Stimulated activated naive B cell treated with anti-CD40 and anti-IgM and Interleukin-4, amounts not matched to agents 10 μg/mL and 1 μg/mL and 100 μg/mL, for 72 hours (primary cell): ENCODE data around the gene STAT3.
A peak's percentile ranks its signal among the peaks of the same experiment; 100 is the strongest.

Experiments used
- ATAC-seq, 2 donors: fragments of 150-1000 bp; cut with Tn5 transposase; replicated peaks; 2 replicates each; pipeline ENCODE4 v1.10.0; 2021; ENCODE audit warnings: moderate library complexity in 1 of 2
- DNase-seq: peaks from one replicate; pipeline ENCODE4 v3.0.0; 2021
- H3K27ac Mint-ChIP-seq: one replicate; pipeline ENCODE4 v1.8.0; 2022; ENCODE audit warnings: mild to moderate bottlenecking, mixed read lengths
- H3K27me3 Mint-ChIP-seq, 2 donors: one replicate each; pipeline ENCODE4 v1.8.0; 2022; ENCODE audit warnings: mixed read lengths in 2 of 2
- H3K36me3 Mint-ChIP-seq, 2 donors: one replicate each; pipeline ENCODE4 v1.8.0; 2022; ENCODE audit warnings: mixed read lengths in 2 of 2, mild to moderate bottlenecking in 1 of 2
- H3K4me1 Mint-ChIP-seq, 2 donors: one replicate each; pipeline ENCODE4 v1.8.0; 2022; ENCODE audit warnings: mixed read lengths in 2 of 2, mild to moderate bottlenecking in 1 of 2
- H3K4me3 Mint-ChIP-seq, 2 donors: one replicate each; pipeline ENCODE4 v1.8.0; 2022; ENCODE audit warnings: mild to moderate bottlenecking in 2 of 2, mixed read lengths in 2 of 2, moderate library complexity in 1 of 2
- H3K9me3 Mint-ChIP-seq, 2 donors: one replicate each; pipeline ENCODE4 v1.8.0; 2022; ENCODE audit warnings: mixed read lengths in 2 of 2, mild to moderate bottlenecking in 1 of 2

STAT3 gene

DNA sequence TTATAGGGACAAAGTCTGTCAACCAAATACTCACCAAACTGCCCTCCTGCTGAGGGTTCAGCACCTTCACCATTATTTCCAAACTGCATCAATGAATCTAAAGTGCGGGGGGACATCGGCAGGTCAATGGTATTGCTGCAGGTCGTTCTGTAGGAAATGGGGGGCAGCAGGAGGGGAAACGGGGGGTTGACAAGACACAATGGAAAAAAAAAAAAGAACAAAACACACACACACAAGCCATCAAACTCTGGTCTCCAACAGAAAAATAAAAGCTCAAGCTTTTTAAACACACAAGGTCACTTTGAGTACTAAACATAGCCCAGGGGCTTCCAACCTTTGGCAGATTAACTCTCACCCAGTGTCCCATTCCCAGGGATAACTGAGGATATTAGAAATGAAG is 71.5 kb downstream of the STAT3 start:
- Mint-ChIP-seq H3K27me3 (no peaks in the 10 kb centered on the region), H3K36me3 (peaks cover 38 to 61% of the 10 kb centered on the region in 2 donors), H3K27ac (peak overlapping the region; percentile 47), H3K9me3 (no peaks in the 10 kb centered on the region), H3K4me3 (no peak overlapping the region), H3K4me1 (peaks cover 44 to 63% of the 10 kb centered on the region in 2 donors)
- ATAC-seq (no peak), DNase-seq (no peak)

DNA sequence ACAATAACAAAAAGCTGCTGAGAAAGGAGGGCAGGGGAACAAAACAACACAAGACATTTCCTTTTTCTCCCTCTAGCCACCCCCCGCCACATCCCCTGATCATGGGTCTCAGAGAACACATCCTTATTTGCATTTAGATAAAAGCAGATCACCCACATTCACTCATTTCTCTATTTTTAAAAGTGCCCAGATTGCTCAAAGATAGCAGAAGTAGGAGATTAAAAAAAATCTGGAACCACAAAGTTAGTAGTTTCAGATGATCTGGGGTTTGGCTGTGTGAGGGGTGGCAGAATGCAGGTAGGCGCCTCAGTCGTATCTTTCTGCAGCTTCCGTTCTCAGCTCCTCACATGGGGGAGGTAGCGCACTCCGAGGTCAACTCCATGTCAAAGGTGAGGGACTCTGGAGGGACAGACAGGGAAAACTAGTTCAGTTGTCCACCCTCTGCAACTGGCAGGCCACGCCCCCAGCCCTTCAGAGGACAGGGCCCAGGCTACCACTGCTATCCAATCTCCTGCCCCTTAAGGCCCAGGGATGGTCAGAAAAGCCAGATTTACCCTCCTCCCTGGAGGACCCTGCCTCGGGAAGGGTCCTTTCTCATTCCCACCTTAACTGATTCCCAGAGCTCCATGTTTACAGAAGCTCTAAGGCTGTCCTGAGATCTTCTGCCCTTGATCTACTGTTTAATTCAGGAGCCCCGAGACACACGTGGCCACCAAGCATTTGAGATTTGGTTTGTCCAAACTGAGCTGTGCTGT is 72.7 kb downstream of the STAT3 start:
- Mint-ChIP-seq H3K4me3 (peak overlapping the region; percentile 20 to 56), H3K9me3 (no peaks in the 10 kb centered on the region), H3K27me3 (no peaks in the 10 kb centered on the region), H3K36me3 (peaks cover 43 to 64% of the 10 kb centered on the region in 2 donors), H3K27ac (peak overlapping the region; percentile 74), H3K4me1 (peaks cover 48 to 66% of the 10 kb centered on the region in 2 donors)
- no peak for DNase-seq
- ATAC-seq, result peak; percentile 46 to 59

DNA sequence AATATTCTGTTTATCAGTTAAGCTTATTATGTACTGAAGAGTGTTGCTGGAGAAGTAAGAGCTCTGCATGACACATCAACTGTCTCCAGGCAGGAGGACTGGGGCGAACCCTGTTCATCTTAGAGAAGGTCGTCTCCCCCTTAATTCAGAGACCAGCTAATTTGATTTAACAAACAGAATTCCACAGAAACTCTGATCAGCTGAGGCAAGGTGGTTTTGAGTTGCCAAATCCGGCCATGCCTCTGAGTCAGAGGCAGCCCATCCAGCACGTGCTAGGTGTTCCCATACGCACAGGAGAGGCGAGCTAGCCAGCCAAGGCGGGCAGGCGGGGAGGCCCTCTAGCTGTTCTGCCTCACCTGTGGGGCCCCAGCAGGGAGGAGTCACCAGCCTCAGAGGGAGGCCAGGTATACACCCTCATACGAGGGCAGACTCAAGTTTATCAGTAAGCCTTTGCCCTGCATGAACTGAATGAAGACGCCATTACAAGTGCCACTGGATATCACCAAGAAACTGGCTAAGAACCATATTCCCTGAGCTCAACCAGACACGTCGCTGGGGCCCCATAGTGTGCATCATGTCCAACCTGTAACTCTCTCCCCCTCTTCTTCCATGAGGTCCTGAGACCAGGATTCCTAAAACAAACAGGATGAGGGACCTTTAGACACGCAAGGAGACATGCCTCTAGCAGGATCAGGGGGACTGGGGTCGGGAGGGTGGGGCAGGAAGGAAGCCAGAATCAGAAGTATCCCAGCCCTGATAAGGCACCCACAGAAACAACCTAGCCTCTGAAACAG is 74.3 kb downstream of the STAT3 start:
- Mint-ChIP-seq H3K4me1 (peaks cover 53 to 70% of the 10 kb centered on the region in 2 donors), H3K36me3 (peaks cover 45 to 66% of the 10 kb centered on the region in 2 donors)
- no peak for ATAC-seq

DNA sequence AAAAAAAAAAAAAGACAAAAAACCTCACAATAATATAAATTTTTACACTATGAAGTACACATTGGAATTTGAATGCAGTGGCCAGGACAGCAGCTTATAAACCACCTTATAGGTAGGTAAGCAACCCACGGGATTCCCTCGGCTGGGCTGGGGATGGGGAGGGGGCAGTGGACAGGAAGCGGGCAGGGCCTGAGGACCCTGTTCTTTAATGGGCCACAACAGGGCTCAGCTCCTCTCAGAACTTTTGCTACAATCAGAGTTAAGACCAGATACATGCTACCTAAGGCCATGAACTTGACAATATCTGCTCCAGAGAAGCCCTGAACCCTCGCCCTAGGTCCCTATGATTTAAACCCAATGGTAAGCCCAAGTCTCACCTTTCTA is 74.9 kb downstream of the STAT3 start:
- DNase-seq (no peak), ATAC-seq (no peak)
- H3K27me3 Mint-ChIP-seq, result no peaks in the 10 kb centered on the region
- no peak overlapping the region for H3K4me3 Mint-ChIP-seq
- H3K4me1 Mint-ChIP-seq, result peaks cover 56 to 75% of the 10 kb centered on the region in 2 donors
- H3K27ac Mint-ChIP-seq, result peak overlapping the region; percentile 88
- H3K36me3 Mint-ChIP-seq, result peaks cover 44 to 67% of the 10 kb centered on the region in 2 donors
- no peaks in the 10 kb centered on the region for H3K9me3 Mint-ChIP-seq

More for the DNA sequence above, 74.3 kb downstream of the STAT3 start:
- no peaks in the 10 kb centered on the region for H3K9me3 Mint-ChIP-seq
- H3K4me3 Mint-ChIP-seq, result no peak overlapping the region
- DNase-seq, result no peak
- no peaks in the 10 kb centered on the region for H3K27me3 Mint-ChIP-seq
- H3K27ac Mint-ChIP-seq, result peak overlapping the region; percentile 88

DNA sequence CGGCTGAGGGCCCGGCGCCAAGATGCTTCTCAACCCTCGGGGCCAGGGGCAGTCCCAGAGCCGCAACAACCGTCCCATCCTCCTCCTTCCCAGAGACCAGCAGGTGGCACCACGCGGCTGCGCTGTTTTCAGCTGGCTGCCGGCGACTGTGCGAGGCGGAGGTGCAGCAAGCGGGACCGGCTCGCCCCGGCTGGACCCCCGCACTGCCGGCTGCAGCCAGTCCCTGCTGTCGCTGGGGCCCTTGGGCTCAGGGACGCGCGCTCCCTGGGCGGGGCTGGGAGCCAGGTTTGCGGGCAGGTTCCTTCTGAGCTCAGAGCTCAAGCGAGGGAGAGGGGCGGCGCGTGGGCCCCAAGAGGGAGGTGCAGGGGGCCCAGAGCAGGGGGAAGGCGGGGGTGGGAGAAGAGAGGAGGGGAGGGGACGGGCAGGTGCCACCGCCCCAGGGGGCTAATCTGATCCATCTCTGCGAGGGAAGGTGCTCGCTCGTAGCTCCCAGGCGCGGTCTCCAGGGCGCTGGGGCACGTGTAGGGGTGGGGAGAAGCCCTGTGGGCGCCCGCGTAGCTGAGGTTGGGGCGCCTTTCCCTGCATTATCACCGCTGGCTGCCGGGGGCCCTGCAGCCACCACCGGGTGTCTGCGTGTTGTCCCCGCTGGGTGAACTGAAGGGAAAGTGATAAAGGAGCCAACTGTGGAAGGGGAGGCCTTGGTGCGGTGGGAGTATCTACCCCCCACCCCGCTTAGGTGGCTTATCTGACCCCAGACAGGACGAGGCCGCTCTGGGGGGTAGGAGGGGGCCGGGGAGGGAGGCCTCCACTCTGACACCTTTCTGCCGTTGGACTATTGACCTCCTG is 75.7 kb downstream of the STAT3 start:
- Mint-ChIP-seq H3K36me3 (peaks cover 50 to 69% of the 10 kb centered on the region in 2 donors), H3K9me3 (no peaks in the 10 kb centered on the region), H3K27ac (peak overlapping the region; percentile 92), H3K4me1 (peaks cover 60 to 83% of the 10 kb centered on the region in 2 donors), H3K27me3 (no peaks in the 10 kb centered on the region), H3K4me3 (peak overlapping the region; percentile 57 to 68)
- ATAC-seq (peak; percentile 71 to 75), DNase-seq (peak; percentile 78)

DNA sequence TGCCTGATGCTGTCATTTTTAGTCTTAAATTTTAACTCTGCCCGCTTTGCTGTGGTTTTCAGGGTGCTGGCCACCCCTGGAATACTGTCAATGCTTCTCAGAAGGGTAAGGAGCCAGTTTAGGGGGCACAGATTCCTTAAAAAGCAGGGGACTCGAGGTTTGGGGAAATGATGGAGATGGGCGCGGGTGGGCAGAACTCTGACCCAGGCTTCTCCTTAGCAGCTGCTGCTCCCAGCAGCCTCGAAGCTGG is 76.3 kb downstream of the STAT3 start:
- peak in 1 of 2 donors; percentile 0 for ATAC-seq
- H3K4me1 Mint-ChIP-seq, result peaks cover 64 to 88% of the 10 kb centered on the region in 2 donors
- peaks cover 53 to 70% of the 10 kb centered on the region in 2 donors for H3K36me3 Mint-ChIP-seq
- H3K27ac Mint-ChIP-seq, result peak overlapping the region; percentile 92
- H3K9me3 Mint-ChIP-seq, result no peaks in the 10 kb centered on the region
- peak overlapping the region; percentile 57 to 68 for H3K4me3 Mint-ChIP-seq
- DNase-seq, result no peak
- no peaks in the 10 kb centered on the region for H3K27me3 Mint-ChIP-seq

DNA sequence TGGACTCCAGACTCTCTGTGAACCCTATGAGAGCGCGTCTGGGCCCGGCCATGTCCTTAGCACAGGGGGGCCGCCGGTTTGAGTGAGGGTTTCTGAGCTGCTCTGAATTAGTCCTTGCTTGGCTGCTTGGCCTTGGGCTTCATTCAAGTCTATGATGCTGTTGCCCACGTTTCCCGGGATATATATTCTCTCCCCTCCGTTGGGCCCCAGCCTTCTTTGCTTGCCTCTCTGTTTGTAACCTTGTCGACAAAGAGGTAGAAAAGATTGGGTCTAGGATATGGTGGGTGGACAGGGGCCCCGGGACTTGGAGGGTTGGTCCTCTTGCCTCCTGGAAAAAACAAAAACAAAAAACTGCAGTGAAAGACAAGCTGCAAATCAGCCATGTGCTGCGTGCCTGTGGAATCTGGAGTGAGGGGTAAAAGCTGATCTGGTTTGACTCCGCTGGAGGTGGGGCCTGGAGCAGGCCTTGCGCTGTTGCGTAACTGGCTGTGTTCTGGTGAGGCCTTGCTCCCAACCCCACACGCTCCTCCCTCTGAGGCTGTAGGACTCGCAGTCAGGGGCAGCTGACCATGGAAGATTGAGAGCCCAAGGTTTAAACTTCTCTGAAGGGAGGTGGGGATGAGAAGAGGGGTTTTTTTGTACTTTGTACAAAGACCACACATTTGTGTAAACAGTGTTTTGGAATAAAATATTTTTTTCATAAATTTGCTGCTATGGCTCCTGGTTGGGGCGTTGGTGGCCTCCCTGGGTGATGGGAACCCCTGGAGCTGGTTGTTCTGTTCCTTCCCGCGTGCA is 76.8 kb downstream of the STAT3 start:
- ATAC-seq, result no peak
- Mint-ChIP-seq H3K27me3 (no peaks in the 10 kb centered on the region), H3K4me3 (peak overlapping the region; percentile 57 to 68), H3K36me3 (peaks cover 50 to 68% of the 10 kb centered on the region in 2 donors), H3K27ac (peak overlapping the region; percentile 92), H3K4me1 (peaks cover 61 to 90% of the 10 kb centered on the region in 2 donors), H3K9me3 (no peaks in the 10 kb centered on the region)
- DNase-seq, result no peak

DNA sequence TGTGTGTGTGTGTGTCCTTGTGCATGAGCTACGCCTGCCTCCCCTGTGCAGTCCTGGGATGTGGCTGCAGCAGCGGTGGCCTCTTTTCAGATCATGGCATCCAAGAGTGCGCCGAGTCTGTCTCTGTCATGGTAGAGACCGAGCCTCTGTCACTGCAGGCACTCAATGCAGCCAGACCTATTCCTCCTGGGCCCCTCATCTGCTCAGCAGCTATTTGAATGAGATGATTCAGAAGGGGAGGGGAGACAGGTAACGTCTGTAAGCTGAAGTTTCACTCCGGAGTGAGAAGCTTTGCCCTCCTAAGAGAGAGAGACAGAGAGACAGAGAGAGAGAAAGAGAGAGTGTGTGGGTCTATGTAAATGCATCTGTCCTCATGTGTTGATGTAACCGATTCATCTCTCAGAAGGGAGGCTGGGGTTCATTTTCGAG is 77.4 kb downstream of the STAT3 start:
- DNase-seq (no peak), ATAC-seq (no peak)
- Mint-ChIP-seq H3K27me3 (no peaks in the 10 kb centered on the region), H3K4me3 (peak overlapping the region in 1 of 2 donors; percentile 55), H3K36me3 (peaks cover 56 to 73% of the 10 kb centered on the region in 2 donors), H3K9me3 (no peaks in the 10 kb centered on the region), H3K4me1 (peaks cover 63 to 93% of the 10 kb centered on the region in 2 donors), H3K27ac (peak overlapping the region; percentile 90)

DNA sequence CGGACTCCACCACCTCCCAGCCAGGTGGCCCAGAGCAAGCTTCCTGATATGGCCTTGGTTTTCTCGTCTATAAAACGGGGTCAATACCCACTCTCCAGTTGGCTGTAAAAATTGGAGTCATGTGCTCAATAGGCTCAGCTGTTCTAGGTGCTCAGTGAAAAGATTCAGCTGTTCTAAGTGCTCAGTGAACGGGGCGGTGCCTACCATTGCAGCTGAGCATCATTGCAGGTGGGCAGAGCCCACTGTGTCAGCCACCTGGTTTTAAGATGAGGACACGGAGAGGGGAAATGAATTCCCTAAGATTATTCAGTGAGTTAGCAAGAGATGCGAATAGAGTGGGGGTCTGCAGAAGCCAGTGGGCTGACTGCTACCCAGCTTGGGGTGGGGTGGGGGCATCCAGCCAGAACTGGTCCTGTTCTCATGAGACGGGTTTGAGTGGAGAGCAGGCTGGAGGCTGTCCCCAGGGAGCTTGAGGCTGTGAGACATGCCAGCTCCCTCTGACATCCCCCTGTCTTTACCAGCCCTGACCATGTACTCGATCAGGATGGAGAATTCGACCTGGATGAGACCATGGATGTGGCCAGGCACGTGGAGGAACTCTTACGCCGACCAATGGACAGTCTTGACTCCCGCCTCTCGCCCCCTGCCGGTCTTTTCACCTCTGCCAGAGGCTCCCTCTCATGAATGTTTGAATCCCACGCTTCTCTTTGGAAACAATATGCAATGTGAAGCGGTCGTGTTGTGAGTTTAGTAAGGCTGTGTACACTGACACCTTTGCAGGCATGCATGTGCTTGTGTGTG is 78.1 kb downstream of the STAT3 start:
- peak overlapping the region in 1 of 2 donors; percentile 55 for H3K4me3 Mint-ChIP-seq

DNA sequence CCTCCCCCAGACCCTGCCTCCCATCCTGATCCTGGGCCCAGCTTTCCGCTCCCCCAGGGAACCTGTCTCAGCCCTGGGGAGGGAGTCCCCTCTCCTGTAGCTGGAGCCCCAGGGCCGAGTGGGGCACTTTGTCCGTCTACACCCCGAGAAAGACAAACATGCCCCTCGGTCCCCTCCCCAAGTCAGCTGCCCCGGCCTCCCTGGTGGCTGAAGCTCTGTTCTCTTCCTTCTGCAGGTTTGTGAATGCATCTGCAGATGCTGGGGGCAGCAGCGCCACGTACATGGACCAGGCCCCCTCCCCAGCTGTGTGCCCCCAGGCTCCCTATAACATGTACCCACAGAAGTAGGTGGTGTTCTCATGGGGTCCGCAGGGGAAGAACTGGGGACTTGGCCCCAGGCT is 79.1 kb downstream of the STAT3 start:
- ATAC-seq, result no peak
- no peaks in the 10 kb centered on the region for H3K27me3 Mint-ChIP-seq
- H3K9me3 Mint-ChIP-seq, result no peaks in the 10 kb centered on the region
- peak overlapping the region in 1 of 2 donors; percentile 25 for H3K4me3 Mint-ChIP-seq
- no peak for DNase-seq
- peaks cover 61 to 81% of the 10 kb centered on the region in 2 donors for H3K4me1 Mint-ChIP-seq
- peaks cover 63 to 77% of the 10 kb centered on the region in 2 donors for H3K36me3 Mint-ChIP-seq
- H3K27ac Mint-ChIP-seq, result peak overlapping the region; percentile 53

More for the DNA sequence above, 78.1 kb downstream of the STAT3 start:
- DNase-seq (no peak), ATAC-seq (no peak)
- Mint-ChIP-seq H3K27me3 (no peaks in the 10 kb centered on the region), H3K9me3 (no peaks in the 10 kb centered on the region), H3K36me3 (peaks cover 55 to 68% of the 10 kb centered on the region in 2 donors), H3K27ac (peak overlapping the region; percentile 90), H3K4me1 (peaks cover 57 to 89% of the 10 kb centered on the region in 2 donors)

DNA sequence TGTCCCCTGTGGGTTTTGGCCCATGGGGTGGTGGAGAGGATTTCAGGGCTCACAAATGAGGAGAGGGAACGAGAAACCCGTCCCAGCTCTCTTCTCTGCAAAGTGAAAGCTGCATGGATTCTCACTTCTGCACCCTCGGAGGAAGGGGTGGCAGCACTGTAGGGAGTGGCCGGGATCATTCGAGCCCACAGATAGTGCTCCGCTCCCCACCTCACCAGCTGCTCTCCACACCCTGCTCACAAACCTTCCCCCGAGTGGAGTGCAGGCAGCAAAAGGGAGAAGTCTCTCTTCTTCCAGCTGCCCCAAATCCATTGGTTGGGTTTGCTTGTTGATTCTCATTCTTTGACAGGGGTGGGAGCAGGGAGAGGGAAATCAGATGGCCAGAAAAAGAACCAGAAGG is 79.8 kb downstream of the STAT3 start:
- Mint-ChIP-seq H3K4me3 (peak overlapping the region; percentile 17 to 23), H3K4me1 (peaks cover 59 to 81% of the 10 kb centered on the region in 2 donors), H3K9me3 (no peaks in the 10 kb centered on the region), H3K36me3 (peaks cover 65 to 79% of the 10 kb centered on the region in 2 donors), H3K27me3 (no peaks in the 10 kb centered on the region), H3K27ac (peak overlapping the region; percentile 48)
- ATAC-seq, result no peak
- DNase-seq, result no peak

DNA sequence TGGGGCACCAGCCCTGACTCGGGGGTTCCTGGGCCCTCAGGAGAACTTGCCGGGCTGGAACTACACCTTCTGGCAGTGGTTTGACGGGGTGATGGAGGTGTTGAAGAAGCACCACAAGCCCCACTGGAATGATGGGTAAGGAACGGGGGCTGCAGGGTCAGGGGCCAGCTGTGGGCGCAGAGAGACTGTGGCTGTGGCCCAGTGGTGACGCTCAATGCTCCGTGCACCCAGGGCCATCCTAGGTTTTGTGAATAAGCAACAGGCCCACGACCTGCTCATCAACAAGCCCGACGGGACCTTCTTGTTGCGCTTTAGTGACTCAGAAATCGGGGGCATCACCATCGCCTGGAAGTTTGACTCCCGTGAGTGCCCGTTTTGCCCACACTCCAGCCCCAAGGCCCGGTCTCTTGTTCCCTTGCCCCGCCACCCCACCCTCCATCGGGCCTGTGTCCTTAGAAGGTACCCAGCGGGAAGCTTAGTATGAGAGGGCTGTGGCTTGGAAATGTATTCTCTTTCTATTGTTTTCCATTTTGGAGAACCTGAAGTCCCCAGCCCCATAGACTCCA is 80.8 kb downstream of the STAT3 start:
- ATAC-seq, result no peak
- H3K27me3 Mint-ChIP-seq, result no peaks in the 10 kb centered on the region

DNA sequence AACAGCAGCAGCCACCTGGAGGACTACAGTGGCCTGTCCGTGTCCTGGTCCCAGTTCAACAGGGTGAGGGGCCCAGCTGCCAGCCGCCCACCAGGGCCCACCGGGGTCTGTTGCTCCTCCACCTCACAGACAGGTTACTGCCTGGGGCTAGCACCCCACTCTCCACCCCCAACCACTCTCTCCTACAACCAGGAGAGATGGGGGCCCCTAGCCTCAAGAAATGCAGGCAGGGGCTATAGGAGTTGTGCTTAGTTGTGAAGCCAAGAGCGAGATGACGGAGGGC is 81.9 kb downstream of the STAT3 start:
- H3K4me3 Mint-ChIP-seq, result peak overlapping the region; percentile 7 to 28

More for the DNA sequence above, 80.8 kb downstream of the STAT3 start:
- Mint-ChIP-seq H3K9me3 (no peaks in the 10 kb centered on the region), H3K4me1 (peaks cover 60 to 74% of the 10 kb centered on the region in 2 donors), H3K36me3 (peaks cover 73 to 87% of the 10 kb centered on the region in 2 donors), H3K27ac (peak overlapping the region; percentile 88), H3K4me3 (peak overlapping the region in 1 of 2 donors; percentile 19)
- no peak for DNase-seq

More for the DNA sequence above, 81.9 kb downstream of the STAT3 start:
- Mint-ChIP-seq H3K36me3 (peaks cover 78 to 90% of the 10 kb centered on the region in 2 donors), H3K4me1 (peaks cover 63 to 69% of the 10 kb centered on the region in 2 donors), H3K27me3 (no peaks in the 10 kb centered on the region), H3K27ac (peak overlapping the region; percentile 88), H3K9me3 (no peaks in the 10 kb centered on the region)
- no peak for DNase-seq
- ATAC-seq, result no peak
